Activated gamma-delta T cell (primary cell): ENCODE results near the gene ZNF699.

Experiments used
- DNase-seq: peaks from one replicate; lab custom pipeline; 2025; lab: John Stamatoyannopoulos, UW

The ZNF699 gene

DNA sequence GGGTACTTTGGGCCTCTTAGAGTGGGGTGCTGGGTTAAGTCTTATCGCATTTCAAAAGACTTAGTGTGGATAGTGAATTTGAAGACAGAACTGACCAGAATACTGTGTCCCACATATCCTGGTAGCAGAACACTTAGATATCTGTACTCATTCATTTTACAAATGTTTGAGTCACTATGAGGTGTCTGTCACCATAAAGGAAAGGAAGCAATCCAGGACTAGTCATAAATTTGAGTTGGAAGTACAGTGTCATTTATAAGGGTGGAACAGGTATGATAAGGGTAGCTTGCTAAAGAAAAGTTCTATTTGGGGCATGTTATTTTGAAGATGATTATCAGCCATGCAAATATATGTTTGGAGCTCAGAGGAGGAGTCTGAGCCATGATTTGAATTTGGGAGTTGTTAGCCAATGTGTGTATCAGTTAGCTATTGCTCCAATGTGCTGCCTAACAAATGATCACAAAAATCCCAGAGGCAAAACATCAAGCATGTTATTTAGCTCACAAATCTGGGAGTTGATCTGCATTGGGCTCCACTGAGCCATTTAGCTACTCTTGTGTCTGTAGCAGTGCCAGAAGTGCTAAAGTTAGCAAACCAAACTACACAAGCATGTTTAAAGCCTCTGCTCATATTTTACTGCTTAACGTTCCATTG, 20.3 kb downstream of the ZNF699 start:
- DNase-seq, result no peak

- peak; percentile 22 for DNase-seq
These were observed 26.2 kb downstream of the ZNF699 start for GRCh38 chr19:9283485-9283884.

DNA sequence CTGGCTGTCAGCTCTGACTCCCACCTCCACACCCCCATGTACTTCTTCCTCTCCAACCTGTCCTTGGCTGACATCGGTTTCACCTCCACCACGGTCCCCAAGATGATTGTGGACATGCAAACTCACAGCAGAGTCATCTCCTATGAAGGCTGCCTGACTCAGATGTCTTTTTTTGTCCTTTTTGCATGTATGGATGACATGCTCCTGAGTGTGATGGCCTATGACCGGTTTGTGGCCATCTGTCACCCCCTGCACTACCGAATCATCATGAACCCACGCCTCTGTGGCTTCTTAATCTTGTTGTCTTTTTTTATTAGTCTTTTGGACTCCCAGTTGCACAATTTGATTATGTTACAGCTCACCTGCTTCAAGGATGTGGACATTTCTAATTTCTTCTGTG, 58.4 kb downstream of the ZNF699 start:
- no peak for DNase-seq

DNA sequence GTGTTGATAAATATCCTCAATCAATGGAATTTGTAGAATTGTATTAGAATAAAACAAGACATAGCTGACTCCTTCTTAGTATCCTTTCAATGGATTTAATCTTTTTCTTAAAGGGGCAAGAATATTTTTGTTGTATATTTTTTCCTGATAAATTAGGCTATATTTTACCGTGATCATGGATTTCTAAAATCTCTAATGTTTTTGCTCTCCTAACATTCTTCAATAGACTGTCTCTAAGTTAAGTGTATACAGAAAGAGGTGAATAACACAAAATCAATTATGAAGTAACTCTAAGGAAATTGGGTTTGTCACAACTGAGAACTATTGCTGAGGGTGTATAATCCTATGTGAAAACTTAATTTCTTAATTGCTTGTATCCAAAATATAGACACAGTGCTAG, 59.0 kb downstream of the ZNF699 start, which contains the start of gene OR7E24:
TSS of gene OR7E24 (plus strand) at position 301 of the 400 bp plus-strand sequence. CDS start 114 bp downstream, outside the sequence.
- no peak for DNase-seq
